HG03469 (cell line): Measurements from ENCODE around the gene BRWD1.
"Not testable (repeated sequence)": the region's sequence is repeated elsewhere in the genome, so short reads cannot be mapped to it uniquely, and the experiment has no call there.

Experiments used
- ATAC-seq: cut with Tn5 transposase; IDR thresholded peaks from one replicate; pipeline ENCODE4 v1.9.1; 2021; ENCODE audit warnings: mild to moderate bottlenecking, moderate library complexity, moderate number of reproducible peaks; ENCODE audit not compliant: unreplicated experiment

The BRWD1 gene

DNA sequence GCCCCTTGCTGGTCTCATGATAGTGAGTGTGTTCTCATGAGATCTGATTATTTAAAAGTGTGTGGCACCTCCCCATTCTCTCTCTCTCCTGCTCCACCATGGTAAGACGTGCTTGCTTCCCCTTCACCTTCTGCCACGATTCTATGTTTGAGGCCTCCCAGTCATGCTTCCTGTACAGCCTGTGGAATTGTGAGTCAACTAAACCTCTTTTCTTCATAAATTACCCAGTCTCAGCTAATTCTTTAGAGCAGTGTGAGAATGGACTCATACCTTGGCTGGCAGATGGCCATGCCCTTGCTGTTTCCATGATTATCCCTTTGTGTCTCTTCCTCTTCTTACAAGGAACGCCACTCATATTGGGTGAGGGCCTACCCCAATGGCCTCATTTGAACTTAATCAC lies 170.5 kb downstream of the BRWD1 start:
- ATAC-seq, result no peak

GRCh38 chr21:39141502-39141901 lies 171.9 kb downstream of the BRWD1 start:
- ATAC-seq, result no peak

DNA sequence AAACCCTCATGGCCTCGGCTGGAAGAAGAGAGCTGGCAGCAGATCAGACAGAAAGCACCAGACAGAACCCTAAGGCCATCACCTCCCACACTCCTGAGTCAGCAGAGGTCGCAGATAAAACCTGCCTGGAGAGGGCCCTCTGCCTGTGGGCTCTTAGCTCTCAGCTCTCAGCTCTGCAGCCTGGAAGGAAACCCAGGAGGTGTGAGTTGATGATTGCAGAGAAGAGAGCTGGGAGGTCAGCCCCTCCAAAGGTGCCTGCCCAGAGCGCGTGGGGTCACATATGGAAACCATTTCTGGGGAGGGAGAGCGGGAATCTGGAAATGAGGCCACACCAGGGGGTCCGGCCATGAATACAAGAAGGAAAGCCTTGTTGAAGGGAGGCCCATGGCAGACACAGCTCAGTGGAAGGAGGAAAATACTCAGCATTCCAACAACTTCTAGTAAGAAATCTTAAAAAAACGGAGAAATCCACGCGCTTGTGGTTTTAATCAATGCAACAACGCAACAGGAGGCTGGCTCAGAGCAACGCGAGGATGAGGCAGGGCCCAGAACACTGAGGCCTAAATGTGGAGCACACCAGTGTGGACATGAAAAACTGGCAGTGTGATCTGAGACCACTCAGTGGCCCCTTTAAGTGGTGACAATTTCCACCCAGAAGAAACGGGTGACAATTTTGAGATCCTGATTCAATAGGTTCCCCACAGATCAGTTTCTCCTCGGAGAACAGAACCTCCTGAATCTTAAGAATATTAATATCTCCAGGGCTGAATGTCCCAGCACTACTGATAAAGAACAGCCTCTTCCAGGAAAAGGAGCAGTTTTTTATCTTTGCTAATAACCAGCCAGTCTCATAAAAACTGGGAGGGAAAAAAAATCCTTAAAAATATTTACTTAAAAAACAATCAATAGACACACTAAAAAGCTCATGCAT lies 175.9 kb downstream of the BRWD1 start:
- ATAC-seq, result no peak

- ATAC-seq, result no peak
These were observed 176.7 kb downstream of the BRWD1 start for GRCh38 chr21:39136711-39137110.

DNA sequence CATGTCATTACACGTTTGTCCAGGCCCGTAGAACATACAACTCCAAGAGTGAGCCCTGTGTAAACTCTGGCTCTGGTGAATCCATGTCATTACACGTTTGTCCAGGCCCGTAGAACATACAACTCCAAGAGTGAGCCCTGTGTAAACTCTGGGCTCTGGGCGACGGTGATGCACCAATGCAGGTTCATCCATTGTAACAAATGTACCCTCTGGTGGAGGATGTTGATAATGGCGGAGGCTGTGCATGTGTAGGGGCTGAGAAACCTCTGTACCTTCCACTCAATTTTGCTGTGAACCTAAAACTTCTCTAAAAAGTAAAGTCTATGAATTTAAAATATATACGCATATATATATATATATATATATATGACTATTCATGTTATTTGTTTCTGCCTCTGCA lies 177.3 kb downstream of the BRWD1 start:
- ATAC-seq, result not testable (repeated sequence)

- ATAC-seq, result no peak
These were observed 179.1 kb downstream of the BRWD1 start for GRCh38 chr21:39134288-39134810.
